Measurements from ENCODE around the gene SMG1. TPM values are rescaled to one million over a fixed set of nuclear protein-coding genes. Genes with fewer than 3 reads are reported as not detected.
"Not testable (repeated sequence)": the region's sequence is repeated elsewhere in the genome, so short reads cannot be mapped to it uniquely, and the experiment has no call there.

Gene SMG1
- total RNA-seq, 2 donors from 2014 or later = 85.3 to 99.1 TPM

DNA sequence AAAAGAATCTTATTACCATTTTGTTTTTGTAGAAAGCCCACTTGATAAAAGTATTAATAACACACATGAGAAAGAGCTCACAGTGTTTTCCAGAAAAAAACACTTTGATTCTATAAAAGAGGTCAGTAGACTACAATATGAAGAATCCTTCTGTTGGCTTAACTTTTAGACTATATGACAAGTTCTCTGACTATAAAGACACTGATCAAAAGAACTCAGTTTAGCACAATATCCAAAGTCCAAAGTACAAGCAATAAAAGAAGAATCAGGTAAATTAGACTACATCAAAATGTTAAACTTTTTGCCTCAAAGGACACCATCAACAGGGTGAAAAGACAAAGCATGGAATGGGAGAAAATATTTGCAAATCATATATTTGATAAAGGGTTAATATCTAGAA, 11.2 kb upstream of the SMG1 start:
- ATAC-seq = peak; percentile 58
- DNase-seq = no peak
- intact Hi-C loops (cut with DNase I, micrococcal nuclease) = no loop called here

DNA sequence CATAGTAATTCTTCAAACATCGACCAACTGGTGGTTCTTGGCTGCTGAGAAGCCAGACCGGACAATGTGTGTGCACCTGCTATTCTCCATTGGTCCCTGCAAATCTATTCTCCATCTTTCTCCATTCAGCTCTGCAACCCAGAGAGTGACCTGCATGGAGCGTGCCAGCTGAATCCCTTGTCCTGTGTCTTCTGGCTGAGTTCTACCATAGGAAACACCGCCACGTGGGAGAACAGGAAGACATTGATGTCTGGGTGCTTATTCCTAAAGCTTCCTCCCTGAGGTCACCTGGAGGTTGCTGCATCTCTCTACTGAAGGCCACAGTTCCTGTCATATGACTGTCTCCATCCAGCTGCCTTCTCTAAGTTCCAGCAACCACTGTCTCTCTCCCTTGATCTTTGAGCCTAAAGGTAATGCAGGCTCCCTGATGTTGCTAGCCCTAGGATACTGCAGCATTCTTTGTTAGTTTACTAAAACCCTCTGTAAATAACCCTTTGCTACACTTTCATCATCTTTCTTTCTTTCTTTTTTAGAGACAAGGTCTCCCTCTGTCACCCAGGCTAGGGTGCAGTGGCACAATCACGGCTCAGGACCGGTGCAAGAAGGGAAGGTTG, 10.6 kb upstream of the SMG1 start:
- ATAC-seq (peak; percentile 55), DNase-seq (no peak)
- intact Hi-C loops (cut with DNase I, micrococcal nuclease) = no loop called here

DNA sequence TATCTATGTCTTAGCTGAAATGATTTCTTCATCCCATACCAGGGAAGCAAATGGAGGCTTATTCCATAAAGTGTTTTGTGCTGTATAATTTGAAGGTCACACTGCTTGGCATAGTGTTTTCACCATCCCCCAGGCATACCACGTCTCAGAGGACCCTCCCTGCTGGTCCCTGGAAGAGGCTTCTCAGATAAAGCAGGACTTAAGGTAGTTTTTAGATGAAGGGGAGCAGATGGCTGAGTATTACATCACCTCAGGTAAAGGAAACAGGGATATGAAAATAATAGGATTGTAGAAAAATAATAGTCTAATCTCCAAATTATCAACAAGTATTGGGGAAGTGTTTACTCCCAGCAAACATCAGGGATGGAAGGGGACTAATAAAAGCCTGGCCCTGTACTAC, 7.3 kb upstream of the SMG1 start:
- no peak for DNase-seq
- ATAC-seq = no peak
- intact Hi-C loops (cut with DNase I, micrococcal nuclease) = no loop called here

GRCh38 chr16:18932243-18932987, 6.2 kb upstream of the SMG1 start:
- no peak for DNase-seq
- intact Hi-C loops (cut with DNase I, micrococcal nuclease) = no loop called here
- no peak for ATAC-seq

DNA sequence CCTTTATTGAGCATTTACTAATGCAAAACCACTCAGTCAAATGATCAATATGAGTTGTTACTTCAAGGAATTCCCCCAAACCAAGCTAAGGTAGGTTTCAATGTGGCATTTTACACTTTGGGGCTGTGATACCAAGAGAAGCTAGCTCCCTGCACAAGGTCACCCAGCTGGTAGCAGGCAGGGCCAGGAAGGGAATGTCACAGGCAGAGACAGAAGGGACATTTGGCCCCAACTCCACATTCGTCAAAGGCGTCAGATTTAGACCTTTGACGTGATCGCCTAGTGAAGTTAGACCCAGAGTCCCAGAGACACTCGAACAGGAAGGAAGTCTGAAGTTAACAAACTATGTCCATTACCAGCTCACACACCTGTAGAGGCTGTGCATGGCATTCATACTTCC, 5.5 kb upstream of the SMG1 start:
- ATAC-seq (no peak), DNase-seq (no peak)
- intact Hi-C loops (cut with DNase I, micrococcal nuclease) = no loop called here

- intact Hi-C loops (cut with DNase I, micrococcal nuclease) = not testable (repeated sequence)
These were observed 3.9 kb upstream of the SMG1 start for GRCh38 chr16:18930095-18930494.

DNA sequence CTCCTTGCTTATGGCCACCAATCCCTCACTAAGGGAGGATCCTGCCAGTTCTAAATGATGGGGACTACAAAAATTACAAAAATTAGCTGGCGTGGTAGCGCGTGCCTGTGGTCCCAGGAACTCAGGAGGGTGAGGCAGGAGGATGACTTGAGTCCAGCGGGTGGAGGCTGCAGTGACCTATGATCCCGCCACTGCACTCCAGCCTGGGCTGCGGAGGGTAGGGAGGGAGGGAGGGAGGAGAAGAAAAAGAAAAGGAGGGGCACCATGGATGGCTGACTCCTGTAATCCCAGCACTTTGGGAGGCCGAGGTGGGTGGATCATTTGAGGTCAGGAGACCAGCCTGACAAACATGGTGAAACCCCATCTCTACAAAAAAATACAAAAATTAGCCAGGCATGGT, 1.9 kb upstream of the SMG1 start:
- DNase-seq; intact Hi-C loops (cut with DNase I, micrococcal nuclease): not testable (repeated sequence)

More at GRCh38 chr16:18930095-18930494, 3.9 kb upstream of the SMG1 start:
- DNase-seq, ATAC-seq: not testable (repeated sequence)

GRCh38 chr16:18925215-18925985, 808 bp downstream of the SMG1 start:
- intact Hi-C loops (cut with DNase I, micrococcal nuclease) = not testable (repeated sequence)
- ATAC-seq = peak; percentile 71
- DNase-seq = peak; percentile 65 to 70

More for the DNA sequence above, 1.9 kb upstream of the SMG1 start:
- not testable (repeated sequence) for ATAC-seq

GRCh38 chr16:18923935-18924334, 2.3 kb downstream of the SMG1 start:
- DNase-seq; ATAC-seq; intact Hi-C loops (cut with DNase I, micrococcal nuclease): not testable (repeated sequence)

DNA sequence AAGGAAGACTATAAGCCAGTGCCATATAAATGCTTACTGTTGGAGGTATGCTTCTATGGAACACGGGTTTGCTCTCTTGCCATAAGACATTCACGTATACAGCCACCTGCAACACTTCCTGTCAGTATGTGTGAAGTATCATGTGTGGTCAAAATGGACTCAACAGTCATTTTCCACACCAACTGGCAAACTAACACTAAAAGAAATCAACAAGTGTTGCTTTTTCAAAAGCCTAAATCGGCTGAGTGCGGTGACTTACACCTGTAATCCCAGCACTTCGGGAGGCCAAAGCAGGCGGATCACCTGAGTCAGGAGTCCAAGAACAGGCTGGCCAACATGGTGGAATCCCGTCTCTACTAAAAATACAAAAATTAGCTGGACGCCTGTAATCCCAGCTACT, 3.1 kb downstream of the SMG1 start:
- DNase-seq; ATAC-seq; intact Hi-C loops (cut with DNase I, micrococcal nuclease): not testable (repeated sequence)

DNA sequence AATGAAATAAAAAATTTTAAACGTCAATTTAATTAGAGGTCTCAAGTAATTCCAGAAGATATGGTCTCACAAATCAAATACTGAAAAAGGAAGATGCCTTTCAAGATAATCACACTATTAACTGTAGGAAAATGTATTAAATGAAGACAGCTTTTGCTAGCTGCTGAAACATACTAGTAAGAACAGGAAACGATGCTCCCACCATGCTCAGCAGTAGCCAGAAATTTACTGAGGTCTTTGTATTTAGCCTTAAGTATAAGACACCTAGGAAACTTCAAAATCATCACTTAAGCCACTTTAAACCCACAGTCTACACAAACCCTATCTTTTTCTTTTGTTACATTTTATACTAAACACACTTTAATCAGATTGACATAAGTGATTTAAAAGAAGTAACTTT, 16.6 kb downstream of the SMG1 start:
- ATAC-seq; DNase-seq; intact Hi-C loops (cut with DNase I, micrococcal nuclease): not testable (repeated sequence)

- ATAC-seq; DNase-seq; intact Hi-C loops (cut with DNase I, micrococcal nuclease): not testable (repeated sequence)
These were observed 17.5 kb downstream of the SMG1 start for GRCh38 chr16:18908716-18909115.

GRCh38 chr16:18902778-18903177, 23.4 kb downstream of the SMG1 start:
- ATAC-seq; intact Hi-C loops (cut with DNase I, micrococcal nuclease); DNase-seq: not testable (repeated sequence)

GRCh38 chr16:18902044-18902443, 24.2 kb downstream of the SMG1 start:
- intact Hi-C loops (cut with DNase I, micrococcal nuclease) = not testable (repeated sequence)

DNA sequence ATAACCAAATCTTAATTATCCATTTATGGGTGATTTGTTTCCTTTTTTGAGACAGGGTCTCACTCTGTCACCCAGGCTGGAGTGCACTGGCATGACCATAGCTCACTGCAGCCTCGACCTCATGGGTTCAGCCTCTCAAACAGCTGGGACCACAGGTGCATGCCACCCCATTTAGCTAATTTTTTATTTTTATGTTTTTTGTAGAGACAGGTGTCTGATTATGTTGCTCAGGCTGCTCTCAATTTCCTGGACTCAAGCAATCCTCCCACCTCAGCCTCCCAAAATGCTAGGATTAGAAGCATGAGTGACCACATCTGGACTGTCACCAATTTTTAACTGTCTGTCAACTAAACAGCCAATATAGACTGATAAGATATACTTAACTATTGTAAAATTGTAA, 25.0 kb downstream of the SMG1 start:
- intact Hi-C loops (cut with DNase I, micrococcal nuclease); ATAC-seq; DNase-seq: not testable (repeated sequence)

More at GRCh38 chr16:18902044-18902443, 24.2 kb downstream of the SMG1 start:
- not testable (repeated sequence) for ATAC-seq, DNase-seq

DNA sequence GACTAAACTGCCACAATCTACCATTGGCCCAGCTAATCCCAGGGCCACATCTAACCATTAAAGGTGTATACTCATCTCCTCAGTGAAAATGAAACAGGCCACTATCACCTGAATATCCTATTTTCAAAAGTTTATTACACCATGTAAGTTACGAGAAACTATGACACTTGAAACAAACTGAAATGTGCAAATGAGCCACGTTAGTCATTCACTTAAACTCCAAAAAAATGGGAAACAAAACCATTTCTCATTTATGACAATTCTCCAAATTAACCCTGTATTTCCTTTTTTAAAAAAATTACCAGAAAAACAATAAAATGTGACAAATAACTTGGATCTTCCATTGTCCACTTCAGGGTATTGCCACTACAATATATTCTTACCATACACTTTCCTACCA, 41.8 kb downstream of the SMG1 start:
- not testable (repeated sequence) for ATAC-seq, DNase-seq

DNA sequence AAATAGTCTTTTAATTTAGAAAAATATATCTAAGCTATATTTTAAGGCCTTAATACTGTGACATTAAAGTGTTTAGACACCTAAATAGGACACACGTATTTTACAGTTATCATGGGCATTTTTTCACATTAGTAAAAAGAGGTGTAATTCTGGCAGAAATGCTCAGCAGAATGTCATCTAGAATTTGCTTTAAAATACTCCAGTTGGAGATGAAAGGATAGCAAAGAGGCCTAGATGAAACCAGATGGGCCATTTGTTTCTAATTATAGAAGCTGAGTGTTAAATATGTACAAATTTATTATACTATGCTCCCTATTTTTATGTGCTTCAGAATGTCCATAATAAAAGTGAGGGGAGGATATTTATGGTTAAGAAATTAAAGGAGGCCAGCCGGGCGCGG, 48.5 kb downstream of the SMG1 start:
- ATAC-seq; DNase-seq; intact Hi-C loops (cut with DNase I, micrococcal nuclease): not testable (repeated sequence)

More for the DNA sequence above, 41.8 kb downstream of the SMG1 start:
- intact Hi-C loops (cut with DNase I, micrococcal nuclease) = not testable (repeated sequence)

- ATAC-seq; DNase-seq; intact Hi-C loops (cut with DNase I, micrococcal nuclease): not testable (repeated sequence)
These were observed 48.9 kb downstream of the SMG1 start for GRCh38 chr16:18877259-18877658.

GRCh38 chr16:18876301-18876700, 49.9 kb downstream of the SMG1 start:
- DNase-seq; intact Hi-C loops (cut with DNase I, micrococcal nuclease); ATAC-seq: not testable (repeated sequence)

All from left colon (tissue), 2 donors.